PC-3 (cell line): ENCODE results near the gene PPP3R1. TPM values are rescaled to one million over a fixed set of nuclear protein-coding genes. Genes with fewer than 3 reads are reported as not detected.

Experiments
- ATAC-seq: fragments of 200-7000 bp; cut with Tn5 transposase; 2 replicates; pipeline ENCODE4 v1.9.1; 2020; ENCODE audit warnings: mild to moderate bottlenecking, moderate library complexity
- BruUV-seq: library from RNA; stranded (reverse); fragments of 400-500 nt; replicated peaks from 2 replicates; lab custom pipeline; 2021; lab: Mats Ljungman, UMichigan
- CTCF ChIA-PET: fragments of 300-600 bp; sonication (Branson Sonifier 250); formaldehyde crosslinking; loops from one replicate; lab custom pipeline; 2022; ENCODE audit warnings: antibody characterized with exemption; lab: Charles Lee
- POLR2A ChIA-PET: fragments of 300-600 bp; sonication (Branson Sonifier 250); formaldehyde crosslinking; loops from one replicate; lab custom pipeline; 2022; ENCODE audit warnings: antibody characterized with exemption; ENCODE audit not compliant: unreplicated experiment; lab: Charles Lee
- DNase-seq: peaks from one replicate; pipeline ENCODE4 v3.0.0-alpha.2; 2015
- H2AFZ ChIP-seq: fragments of 300-600 bp; sonication (generic); 2 replicates; pipeline ENCODE4 v1.6.0; 2016; ENCODE audit warnings: antibody characterized with exemption, low read length
- H3F3A ChIP-seq: fragments of 300-600 bp; sonication (generic); one replicate; pipeline ENCODE4 v1.6.0; 2017; ENCODE audit warnings: antibody characterized with exemption, low read length, control low read depth, mild to moderate bottlenecking; ENCODE audit not compliant: unreplicated experiment
- H3K27ac ChIP-seq: fragments of 300-600 bp; sonication (generic); 2 replicates; pipeline ENCODE4 v1.5.1; 2016; ENCODE audit warnings: mild to moderate bottlenecking, low read length
- H3K27me3 ChIP-seq: fragments of 300-600 bp; sonication (generic); 2 replicates; pipeline ENCODE4 v1.6.1; 2016; ENCODE audit warnings: low read length, mixed read lengths
- H3K36me3 ChIP-seq: fragments of 300-600 bp; sonication (generic); 2 replicates; pipeline ENCODE4 v1.6.1; 2016; ENCODE audit warnings: low read depth, mixed run types, low read length, mixed read lengths
- H3K4me1 ChIP-seq: fragments of 300-600 bp; sonication (generic); 2 replicates; pipeline ENCODE4 v1.5.1; 2016; ENCODE audit warnings: low read length; ENCODE audit not compliant: insufficient read depth
- H3K4me2 ChIP-seq: fragments of 300-600 bp; sonication (generic); 2 replicates; pipeline ENCODE4 v1.6.0; 2016; ENCODE audit warnings: low read length
- H3K4me3 ChIP-seq: fragments of 300-600 bp; sonication (generic); 2 replicates; pipeline ENCODE4 v1.5.1; 2016; ENCODE audit warnings: mild to moderate bottlenecking, low read length, mixed read lengths
- H3K79me2 ChIP-seq: fragments of 300-600 bp; sonication (generic); 2 replicates; pipeline ENCODE4 v1.6.1; 2017; ENCODE audit warnings: low read length, mixed read lengths
- H3K9ac ChIP-seq: fragments of 300-600 bp; sonication (generic); 2 replicates; pipeline ENCODE4 v1.6.0; 2016; ENCODE audit warnings: mild to moderate bottlenecking, low read length
- H3K9me2 ChIP-seq: fragments of 300-600 bp; sonication (generic); replicated peaks from 2 replicates; pipeline ENCODE4 v1.6.1; 2016; ENCODE audit warnings: mixed run types, low read length, mixed read lengths
- H3K9me3 ChIP-seq: fragments of 300-600 bp; sonication (generic); 2 replicates; pipeline ENCODE4 v1.6.1; 2016; ENCODE audit warnings: low read length, mixed read lengths
- H4K20me1 ChIP-seq: fragments of 300-600 bp; sonication (generic); 2 replicates; pipeline ENCODE4 v1.6.1; 2016; ENCODE audit warnings: low read length, mixed read lengths
- CTCF ChIP-seq: fragments of 300-600 bp; sonication (generic); conservative IDR thresholded peaks from 2 replicates; pipeline ENCODE4 v1.5.1; 2017; ENCODE audit warnings: antibody characterized with exemption, low read depth, mild to moderate bottlenecking, low read length
- EZH2 ChIP-seq: fragments of 300-600 bp; sonication (generic); IDR thresholded peaks from one replicate; pipeline ENCODE4 v1.6.1; 2017; ENCODE audit warnings: antibody characterized with exemption, mild to moderate bottlenecking, low read length; ENCODE audit not compliant: unreplicated experiment
- EZH2phosphoT487 ChIP-seq: fragments of 300-600 bp; sonication (generic); IDR thresholded peaks from 2 replicates; pipeline ENCODE4 v1.6.1; 2018; ENCODE audit warnings: mild to moderate bottlenecking, antibody characterized with exemption, low read length, borderline replicate concordance
- intact Hi-C: fragments of 100-400 bp; cut with micrococcal nuclease; formaldehyde crosslinking; loops from 2 replicates; pipeline ENCODE4 v1.9.0; 2023
- total RNA-seq: library from RNA; depleted of rRNA; stranded (reverse); fragments of >200 nt; gene quantifications from 2 replicates; pipeline ENCODE4 v1.2.3, GENCODE V29; 2014

PPP3R1 gene
- total RNA-seq, 1 experiment from 2014 or later, result 13.7 TPM

GRCh38 chr2:68152681-68153347, 99.5 kb downstream of the PPP3R1 start:
- TF ChIP-seq EZH2phosphoT487, result no peak
- TF ChIP-seq CTCF, result no peak
- no peak for TF ChIP-seq EZH2
- H2AFZ ChIP-seq, result no peak overlapping the region
- H3K4me1 ChIP-seq, result peaks cover 6% of the 10 kb centered on the region
- intact Hi-C loops, result no loop called here
- ATAC-seq (no peak), DNase-seq (no peak)
- H3K27me3 ChIP-seq, result no peaks in the 10 kb centered on the region
- H4K20me1 ChIP-seq, result no peaks in the 10 kb centered on the region
- no peaks in the 10 kb centered on the region for H3K36me3 ChIP-seq
- H3F3A ChIP-seq, result no peaks in the 10 kb centered on the region
- no peak overlapping the region for H3K27ac ChIP-seq
- H3K9me2 ChIP-seq, result no peaks in the 10 kb centered on the region
- ChIA-PET CTCF (interaction anchor here (0.6 to 0.7 kb wide), 2 partner anchors 29 to 869 kb away, joined by 7 to 11 read pairs; no protein-coding TSS in a partner anchor), POLR2A (no interaction called here)
- no peak overlapping the region for H3K4me3 ChIP-seq
- H3K79me2 ChIP-seq, result peaks cover 46% of the 10 kb centered on the region
- H3K4me2 ChIP-seq, result no peak overlapping the region
- H3K9me3 ChIP-seq, result no peaks in the 10 kb centered on the region
- no TSS peak for BruUV-seq
- no peak overlapping the region for H3K9ac ChIP-seq

DNA sequence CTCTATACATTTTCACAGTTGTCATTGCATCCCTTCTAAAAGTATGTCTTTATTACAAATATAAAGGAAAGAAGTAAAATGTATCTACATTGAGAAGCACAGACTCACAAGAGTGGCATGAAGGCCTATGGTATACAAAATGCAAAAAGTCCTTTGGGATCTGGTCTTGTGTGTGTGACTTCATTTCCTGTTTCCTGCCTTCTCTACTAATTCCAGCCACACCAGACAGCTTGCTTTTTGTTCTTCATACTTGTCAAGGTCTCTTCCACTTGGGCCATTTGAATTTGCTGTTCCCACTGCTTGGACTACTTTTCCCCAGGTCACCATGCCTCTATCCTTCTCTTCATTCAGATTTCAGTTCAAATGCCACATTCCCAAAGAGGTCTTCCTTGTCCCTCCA, 101.3 kb downstream of the PPP3R1 start:
- no TSS peak for BruUV-seq

More for the DNA sequence above, 101.3 kb downstream of the PPP3R1 start:
- ChIA-PET POLR2A (no interaction called here), CTCF (no interaction called here)
- no peak for ATAC-seq
- H2AFZ ChIP-seq, result no peak overlapping the region
- no peak overlapping the region for H3K4me3 ChIP-seq
- no peaks in the 10 kb centered on the region for H4K20me1 ChIP-seq
- no peak overlapping the region for H3K27ac ChIP-seq
- no peaks in the 10 kb centered on the region for H3K36me3 ChIP-seq
- TF ChIP-seq CTCF (no peak), EZH2 (no peak), EZH2phosphoT487 (no peak)
- no peaks in the 10 kb centered on the region for H3K9me3 ChIP-seq
- intact Hi-C loops, result no loop called here
- no peaks in the 10 kb centered on the region for H3F3A ChIP-seq
- no peak for DNase-seq
- no peak overlapping the region for H3K9ac ChIP-seq
- no peaks in the 10 kb centered on the region for H3K9me2 ChIP-seq
- peaks cover under 1% of the 10 kb centered on the region for H3K4me1 ChIP-seq
- no peaks in the 10 kb centered on the region for H3K27me3 ChIP-seq
- no peak overlapping the region for H3K4me2 ChIP-seq
- H3K79me2 ChIP-seq, result peaks cover 32% of the 10 kb centered on the region
